ENCODE data around the gene CEBPZ.

GRCh38 chr2:37201208-37201607 is 30.2 kb downstream of the CEBPZ start:
- TF ChIP-seq POLR2A (IDR thresholded peaks at IDR 0.05; ENCODE audit: low read depth, low read length) (no peak), POLR2AphosphoS5 (IDR thresholded peaks at IDR 0.05; ENCODE audit: low read depth, low read length) (no peak)
